ENCODE results near the gene OR12D2. TPM values are rescaled to one million over a fixed set of nuclear protein-coding genes. Genes with fewer than 3 reads are reported as not detected.

The OR12D2 gene
- total RNA-seq, 1 donor from 2014 or later: not detected

Other genes with a start within 250 kb of the OR12D2 start
- not detected in 2 replicates for gene OR2J2, start 224.7 kb upstream of the OR12D2 start, total RNA-seq
- gene OR14J1, start 93.9 kb upstream of the OR12D2 start, total RNA-seq: not detected in 2 replicates
- gene OR5V1, start 26.8 kb upstream of the OR12D2 start, total RNA-seq: not detected in 2 replicates
- not detected in 2 replicates for gene OR12D3, start 20.3 kb upstream of the OR12D2 start, total RNA-seq
- gene OR12D1, start 19.3 kb downstream of the OR12D2 start, total RNA-seq: not detected in 2 replicates
- gene OR10C1, start 43.7 kb downstream of the OR12D2 start, total RNA-seq: not detected in 2 replicates
- not detected in 2 replicates for gene OR11A1, start 61.4 kb downstream of the OR12D2 start, total RNA-seq
- not detected in 2 replicates for gene OR2H1, start 61.5 kb downstream of the OR12D2 start, total RNA-seq
- gene MAS1L, start 92.3 kb downstream of the OR12D2 start, total RNA-seq: not detected in 2 replicates
- 3.2 and 4.4 TPM in 2 replicates for gene UBD, start 164.1 kb downstream of the OR12D2 start, total RNA-seq
- gene OR2H2, start 189.5 kb downstream of the OR12D2 start, total RNA-seq: not detected in 2 replicates
- 27.0 and 28.1 TPM in 2 replicates for gene GABBR1, start 237.6 kb downstream of the OR12D2 start, total RNA-seq

All from T-helper 1 cell treated with Interleukin-12 subunit alpha and Interleukin-12 subunit beta and Interleukin-4 antibody, amounts not matched to agents 30 ng/mL and 1 ng/mL, for 36 hours (primary cell).